ENCODE results near the gene FMOD.
"Not testable (repeated sequence)": the region's sequence is repeated elsewhere in the genome, so short reads cannot be mapped to it uniquely, and the experiment has no call there.

The FMOD gene

GRCh38 chr1:203300441-203301330 lies 50.2 kb downstream of the FMOD start:
- no peaks in the 10 kb centered on the region for H3K36me3 Mint-ChIP-seq (ENCODE audit: low read depth)
- H3K4me1 Mint-ChIP-seq: peaks cover 46% of the 10 kb centered on the region
- DNase-seq: no peak
- no peak overlapping the region for H3K27ac Mint-ChIP-seq
- H3K27me3 Mint-ChIP-seq (ENCODE audit: low read depth, poor library complexity): peaks cover 14% of the 10 kb centered on the region
- no peaks in the 10 kb centered on the region for H3K9me3 Mint-ChIP-seq
- no peak for TF ChIP-seq CTCF (IDR thresholded peaks at IDR 0.05)
- H3K4me3 Mint-ChIP-seq: no peak overlapping the region

GRCh38 chr1:203299719-203300429 lies 51.0 kb downstream of the FMOD start:
- Mint-ChIP-seq H3K27me3 (ENCODE audit: low read depth, poor library complexity) (peaks cover 14% of the 10 kb centered on the region), H3K4me1 (peaks cover 52% of the 10 kb centered on the region)
- not testable (repeated sequence) for H3K27ac Mint-ChIP-seq; H3K9me3 Mint-ChIP-seq; H3K36me3 Mint-ChIP-seq (ENCODE audit: low read depth); DNase-seq; H3K4me3 Mint-ChIP-seq

- Mint-ChIP-seq H3K27ac (no peak overlapping the region), H3K36me3 (ENCODE audit: low read depth) (no peaks in the 10 kb centered on the region), H3K9me3 (no peaks in the 10 kb centered on the region), H3K4me3 (no peak overlapping the region), H3K4me1 (peaks cover 50% of the 10 kb centered on the region), H3K27me3 (ENCODE audit: low read depth, poor library complexity) (peaks cover 12% of the 10 kb centered on the region)
- no peak for DNase-seq
- TF ChIP-seq CTCF (IDR thresholded peaks at IDR 0.05): no peak
Measured at GRCh38 chr1:203299169-203299568, 51.8 kb downstream of the FMOD start.

- Mint-ChIP-seq H3K27ac (peak overlapping the region; percentile 16), H3K36me3 (ENCODE audit: low read depth) (no peaks in the 10 kb centered on the region), H3K27me3 (ENCODE audit: low read depth, poor library complexity) (peaks cover 4% of the 10 kb centered on the region), H3K9me3 (no peaks in the 10 kb centered on the region), H3K4me3 (no peak overlapping the region), H3K4me1 (peaks cover 43% of the 10 kb centered on the region)
- no peak for TF ChIP-seq CTCF (IDR thresholded peaks at IDR 0.05)
- DNase-seq: no peak
Measured at GRCh38 chr1:203296460-203297073, 54.4 kb downstream of the FMOD start.

GRCh38 chr1:203295796-203296195 lies 55.1 kb downstream of the FMOD start:
- TF ChIP-seq CTCF (IDR thresholded peaks at IDR 0.05): no peak
- Mint-ChIP-seq H3K4me3 (no peak overlapping the region), H3K27me3 (ENCODE audit: low read depth, poor library complexity) (peaks cover under 1% of the 10 kb centered on the region), H3K27ac (peak overlapping the region; percentile 73), H3K4me1 (peaks cover 50% of the 10 kb centered on the region), H3K9me3 (no peaks in the 10 kb centered on the region), H3K36me3 (ENCODE audit: low read depth) (no peaks in the 10 kb centered on the region)
- no peak for DNase-seq
